GM18873 (cell line): Measurements from ENCODE around the gene CUBN.

ENCODE experiments used
- ATAC-seq: cut with Tn5 transposase; IDR thresholded peaks from one replicate; pipeline ENCODE4 v1.9.1; 2021; ENCODE audit warnings: mild to moderate bottlenecking, moderate library complexity, moderate number of reproducible peaks; ENCODE audit not compliant: unreplicated experiment, low FRiP score

The CUBN gene

DNA sequence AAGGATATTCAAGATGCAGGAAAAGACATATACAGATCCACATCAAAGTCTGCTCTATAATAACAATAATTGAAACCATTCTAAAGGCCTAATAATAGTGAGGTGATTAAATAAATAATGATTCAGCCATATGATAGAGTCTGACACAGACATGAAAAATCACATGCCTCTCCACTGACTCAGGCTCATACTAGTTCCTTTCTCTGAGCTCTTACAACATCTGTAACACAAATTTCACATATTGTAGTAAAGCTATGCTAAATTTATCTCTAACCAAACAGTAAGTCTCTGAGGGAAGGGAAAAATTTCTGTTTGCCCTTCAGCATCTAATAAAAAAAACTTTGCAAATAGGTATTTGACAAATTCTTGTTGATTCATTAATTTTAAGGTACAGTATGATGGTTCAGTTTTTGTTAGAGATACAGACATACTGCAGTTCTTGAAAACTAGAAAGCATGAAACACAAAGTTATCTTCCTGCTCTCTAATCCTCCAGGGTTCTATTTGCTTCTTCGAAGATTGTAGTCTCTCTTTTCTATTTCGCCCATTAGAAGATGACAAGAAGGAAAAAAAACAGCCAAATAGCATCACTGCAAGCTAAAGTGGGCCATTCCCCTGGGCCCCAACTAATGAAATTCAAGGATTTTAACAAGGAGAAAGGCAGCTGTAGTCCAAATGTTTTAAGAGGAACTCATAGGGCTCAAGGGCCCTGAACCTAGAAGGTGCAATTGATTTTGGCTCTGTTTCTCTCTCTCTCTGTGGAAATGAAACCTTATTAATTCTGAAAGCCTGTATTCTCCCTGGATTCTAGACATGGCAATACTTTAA is 53.9 kb downstream of the CUBN start:
- no peak for ATAC-seq

DNA sequence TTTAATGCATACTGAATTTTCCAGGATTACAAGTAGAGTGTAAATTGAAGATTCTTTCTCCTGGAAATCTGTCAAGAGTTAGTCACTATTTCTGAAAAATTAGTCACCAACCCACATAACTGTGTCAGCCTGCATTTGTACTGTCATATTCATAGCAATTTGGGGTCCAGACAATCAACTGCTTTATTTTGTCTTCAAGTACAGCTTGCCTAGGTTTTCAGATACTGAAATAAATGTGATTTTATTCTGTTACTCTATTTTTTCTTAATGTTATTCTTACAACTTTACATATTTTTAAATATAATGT is 55.1 kb downstream of the CUBN start:
- no peak for ATAC-seq

DNA sequence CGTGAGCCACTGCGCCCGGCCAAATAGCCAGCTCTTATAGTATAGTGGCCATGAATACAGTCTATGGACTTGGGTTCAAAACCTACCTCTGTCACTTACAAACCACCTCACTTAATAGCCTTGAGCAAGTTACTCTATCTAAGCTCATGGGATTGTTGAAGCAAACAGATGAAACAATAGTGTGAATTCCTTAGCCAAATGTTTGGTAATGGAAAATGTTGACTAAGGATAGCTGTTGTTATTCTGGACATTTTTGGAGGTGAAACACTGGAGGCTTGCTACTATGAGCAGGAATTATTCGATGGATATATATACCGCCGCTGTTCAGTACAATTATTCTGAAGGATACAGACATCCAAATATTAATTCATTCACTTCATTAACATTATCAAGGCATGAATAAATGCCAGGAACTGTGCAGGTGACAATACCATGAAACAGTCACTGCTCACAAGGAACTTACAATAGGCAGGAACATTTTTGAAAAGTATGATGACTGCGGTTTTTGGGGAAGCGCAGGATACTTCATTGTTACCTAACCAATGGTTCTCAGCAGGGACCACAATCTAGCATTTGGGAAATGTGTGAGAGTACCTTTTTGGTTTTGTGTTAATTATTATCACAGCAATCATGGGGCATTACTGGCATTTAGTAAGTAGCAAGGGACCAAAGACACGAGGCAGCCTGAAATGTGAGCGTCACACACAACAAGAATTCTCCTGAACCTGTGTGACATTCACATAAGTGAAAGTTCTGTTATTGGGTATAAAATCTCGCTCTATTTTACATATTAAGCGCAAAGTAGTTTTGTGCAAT is 55.7 kb downstream of the CUBN start:
- ATAC-seq, result no peak

DNA sequence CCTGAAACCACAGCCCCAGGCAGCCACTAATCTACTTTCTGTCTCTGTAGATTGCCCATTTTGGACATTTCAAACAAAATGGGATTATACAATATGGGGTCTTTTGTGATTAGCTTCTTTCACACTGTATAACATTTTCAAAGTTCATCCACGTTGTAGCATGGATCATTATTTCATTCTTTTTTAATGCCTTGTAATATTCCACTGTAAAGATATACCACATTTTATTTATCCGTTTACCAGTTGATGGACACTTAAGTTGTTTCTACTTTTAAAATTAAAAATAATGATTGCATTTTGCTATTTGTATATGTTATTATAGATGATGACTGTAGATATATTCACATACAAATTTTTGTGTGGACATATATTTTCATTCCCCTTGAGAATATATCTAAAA is 60.7 kb downstream of the CUBN start:
- ATAC-seq, result no peak

DNA sequence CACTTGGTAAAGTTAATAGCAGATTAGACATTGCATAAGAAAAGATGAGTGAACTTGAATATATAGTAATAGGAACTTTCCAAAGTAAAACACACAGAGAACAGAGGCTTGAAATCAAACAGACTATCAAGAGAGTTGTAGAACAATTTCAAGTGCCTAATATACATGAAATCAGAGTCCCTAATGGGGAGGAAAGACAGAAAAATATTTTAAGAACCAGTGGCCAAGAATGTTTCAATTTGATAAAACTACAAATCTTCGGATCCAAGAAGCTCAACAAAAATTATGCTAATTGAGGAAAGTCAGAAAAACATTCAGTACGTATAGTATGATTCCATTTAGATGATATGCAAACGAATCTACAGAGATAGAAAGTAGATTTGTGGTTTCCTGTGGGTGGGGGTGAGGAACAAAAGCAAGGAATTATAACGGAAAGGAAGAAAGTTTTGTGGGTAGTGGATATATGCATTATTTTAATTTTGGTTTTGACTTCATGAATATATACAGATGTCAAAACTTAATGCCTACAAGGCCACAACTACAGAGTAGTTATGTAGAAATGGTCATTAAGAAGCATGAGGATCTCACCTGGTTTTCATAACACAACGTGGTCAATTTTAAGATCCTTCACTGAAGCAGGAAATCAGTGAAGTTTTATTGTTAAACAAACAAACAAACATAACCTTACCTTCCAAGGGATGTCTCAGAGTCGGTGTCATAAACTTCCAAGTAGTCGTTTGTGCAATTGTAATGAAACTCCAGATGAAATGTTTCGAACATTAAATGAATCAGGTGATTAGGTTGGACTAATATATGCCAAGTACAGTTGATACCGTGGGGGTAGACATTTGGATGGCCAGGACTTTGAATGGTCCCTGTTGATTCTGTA is 62.0 kb downstream of the CUBN start:
- ATAC-seq, result no peak

DNA sequence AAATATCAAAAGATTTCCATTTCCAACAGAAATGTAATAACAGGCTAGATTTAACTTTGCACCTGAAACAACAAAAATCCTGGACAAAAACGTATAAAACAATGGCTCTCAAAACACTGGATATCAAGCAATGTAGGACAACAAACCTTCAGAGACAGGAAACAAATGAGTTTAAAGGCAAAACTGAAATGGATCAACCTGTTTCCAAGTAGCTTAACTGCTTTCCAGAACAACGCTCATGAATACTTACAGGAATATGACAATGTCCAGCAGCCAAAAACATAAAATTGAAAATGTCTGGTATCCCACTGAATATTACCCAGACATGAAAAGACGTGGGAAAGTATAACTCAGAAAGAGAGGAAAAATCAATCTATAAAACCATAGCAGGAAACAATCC is 62.8 kb downstream of the CUBN start:
- ATAC-seq, result no peak

DNA sequence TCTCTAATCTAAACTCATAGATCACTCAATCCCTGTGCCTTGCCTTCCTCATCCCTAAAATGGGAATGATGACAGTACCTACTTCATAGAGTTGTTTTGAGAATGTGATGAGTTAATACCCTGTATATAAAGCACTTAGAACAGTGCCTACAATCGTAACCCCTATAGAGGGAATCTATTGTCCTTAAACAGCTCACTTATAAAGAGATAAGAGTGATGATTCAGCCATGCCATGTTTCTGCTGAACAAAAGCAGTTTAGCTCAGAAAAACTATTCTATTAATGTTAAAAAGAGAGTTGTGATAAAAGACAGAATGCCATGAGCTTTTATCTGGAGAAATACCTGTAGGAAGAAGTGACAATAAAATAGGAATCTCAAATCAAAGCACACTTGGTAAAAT is 63.6 kb downstream of the CUBN start:
- no peak for ATAC-seq

DNA sequence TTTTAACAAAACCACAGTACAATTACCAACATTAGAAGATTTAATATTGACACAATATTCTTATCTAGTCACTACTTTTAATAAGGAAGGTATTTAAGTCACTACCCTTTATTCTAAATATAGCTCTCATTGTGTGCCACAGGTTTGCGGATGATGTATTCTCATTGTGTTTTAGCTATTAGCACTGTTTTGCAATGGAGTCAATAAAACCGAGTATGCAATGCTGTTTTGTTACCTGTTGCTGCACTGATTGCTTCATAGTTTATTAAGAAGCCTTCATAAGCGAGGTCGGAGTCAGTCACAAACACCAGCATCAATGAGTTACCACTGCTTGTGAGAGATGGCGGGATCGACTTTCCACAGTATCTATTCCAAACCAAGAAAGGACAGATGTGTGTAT is 64.3 kb downstream of the CUBN start:
- no peak for ATAC-seq

DNA sequence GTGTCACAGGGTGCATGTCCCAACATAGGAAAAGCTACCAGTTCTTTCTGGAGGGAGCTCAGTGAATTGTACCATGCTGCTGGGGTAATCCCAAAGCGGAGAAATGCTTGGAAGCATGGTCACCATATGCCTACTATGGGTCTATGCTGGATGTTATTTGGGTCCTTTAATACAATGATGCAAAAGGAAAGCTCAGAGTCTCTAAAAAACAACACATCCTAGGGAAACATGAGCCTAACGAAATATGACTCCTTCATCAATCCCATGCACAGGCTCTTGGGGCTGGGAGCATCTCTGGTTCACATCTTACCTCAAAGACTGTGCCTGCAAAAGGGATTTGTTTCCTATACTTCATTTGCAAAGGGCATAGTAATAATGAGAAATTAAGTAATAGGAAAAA is 65.2 kb downstream of the CUBN start:
- no peak for ATAC-seq

DNA sequence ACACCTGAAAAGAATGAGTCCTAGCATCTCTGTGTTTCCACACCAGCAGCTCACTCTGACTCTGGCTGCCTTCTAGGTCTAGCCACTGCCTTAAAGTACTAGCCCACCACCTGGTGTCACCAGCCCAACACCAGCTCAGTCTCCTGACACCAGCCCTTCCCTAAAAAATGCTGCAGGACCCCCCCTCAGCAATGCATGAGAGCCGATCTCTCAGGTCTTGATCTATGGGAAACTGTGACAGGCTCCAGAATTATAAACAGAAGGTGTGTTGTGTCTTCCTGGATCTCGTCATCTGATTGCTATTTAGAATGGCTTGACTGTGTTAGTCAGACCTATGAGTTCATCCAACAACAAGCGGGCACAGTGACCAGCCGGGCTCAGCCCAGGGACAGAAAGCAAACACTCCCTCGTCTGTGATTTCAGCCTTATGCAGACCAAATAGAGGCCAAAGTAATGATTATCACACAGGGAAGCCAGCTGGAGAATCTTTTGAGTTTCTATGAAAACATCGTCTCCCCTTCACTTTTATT is 66.6 kb downstream of the CUBN start:
- ATAC-seq, result no peak

DNA sequence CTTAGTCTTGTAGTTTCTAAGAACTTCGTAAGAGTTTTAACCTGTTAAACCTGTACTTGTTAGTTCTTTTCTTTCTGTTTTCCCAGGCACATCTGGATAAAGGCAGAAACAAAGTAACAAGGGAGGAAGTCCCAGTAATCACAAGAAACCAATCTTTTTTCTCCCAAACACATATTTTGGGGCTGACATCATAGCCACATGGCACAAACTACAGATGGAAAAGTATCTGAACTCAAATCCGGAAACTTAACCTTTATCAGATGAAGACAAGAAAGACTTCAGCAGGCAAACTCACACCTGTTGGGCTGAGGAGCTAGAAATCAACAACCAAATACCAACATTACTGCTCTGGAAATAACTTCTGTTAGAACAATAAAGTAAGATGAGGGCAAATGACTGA is 67.1 kb downstream of the CUBN start:
- ATAC-seq, result no peak

DNA sequence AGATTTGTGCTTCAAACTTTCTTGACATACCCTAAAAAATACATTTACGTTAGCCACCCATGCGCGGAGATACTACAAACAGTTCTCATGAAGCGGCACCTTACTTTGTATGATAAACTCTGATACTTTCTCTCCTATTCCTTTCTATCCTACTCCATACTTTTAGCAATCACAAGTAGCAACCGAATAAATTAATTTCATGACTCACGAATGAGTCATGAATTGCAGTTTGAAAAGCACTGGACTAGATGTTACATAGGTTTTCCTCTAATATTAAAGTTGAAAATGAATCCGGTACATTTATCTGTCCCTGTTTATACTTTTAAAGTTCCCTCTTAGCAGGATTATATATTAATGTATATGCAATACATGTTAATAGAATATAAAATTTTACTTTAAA is 67.6 kb downstream of the CUBN start:
- ATAC-seq, result no peak

DNA sequence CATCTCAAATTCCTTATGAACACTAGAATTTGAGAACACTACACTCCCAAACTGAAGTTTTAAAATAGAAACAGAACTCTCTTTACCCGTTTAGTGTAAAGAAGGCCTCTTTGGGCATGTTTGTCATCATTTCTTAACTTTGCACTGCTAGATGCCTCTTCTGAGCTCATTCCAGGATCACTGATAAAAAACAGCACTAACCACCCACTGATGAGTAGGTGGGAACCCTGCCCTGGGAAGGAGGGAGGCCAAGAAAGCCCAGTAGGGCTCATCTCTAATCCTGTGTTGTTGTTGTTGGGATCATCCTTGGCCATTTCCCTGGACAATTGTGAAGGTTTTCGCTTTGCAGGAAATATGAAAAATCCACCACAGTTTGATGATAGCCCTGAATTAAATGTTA is 68.2 kb downstream of the CUBN start:
- ATAC-seq, result no peak

DNA sequence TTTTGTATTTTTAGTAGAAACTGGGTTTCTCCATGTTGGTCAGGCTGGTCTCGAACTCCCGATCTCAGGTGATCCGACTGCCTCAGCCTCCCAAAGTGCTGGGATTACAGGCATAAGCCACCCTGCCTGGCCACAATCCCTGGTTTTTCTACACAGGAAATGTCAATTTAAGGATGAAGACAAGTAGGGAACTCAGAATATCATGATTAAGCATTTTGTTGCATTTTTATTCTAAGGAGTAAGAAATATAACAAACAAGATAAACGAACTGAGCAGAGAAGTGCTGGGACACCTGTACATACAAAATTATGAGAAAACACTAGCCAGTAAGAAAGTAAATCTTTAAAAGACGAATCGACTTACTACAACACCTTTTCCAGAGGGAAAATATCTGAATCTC is 69.3 kb downstream of the CUBN start:
- no peak for ATAC-seq

DNA sequence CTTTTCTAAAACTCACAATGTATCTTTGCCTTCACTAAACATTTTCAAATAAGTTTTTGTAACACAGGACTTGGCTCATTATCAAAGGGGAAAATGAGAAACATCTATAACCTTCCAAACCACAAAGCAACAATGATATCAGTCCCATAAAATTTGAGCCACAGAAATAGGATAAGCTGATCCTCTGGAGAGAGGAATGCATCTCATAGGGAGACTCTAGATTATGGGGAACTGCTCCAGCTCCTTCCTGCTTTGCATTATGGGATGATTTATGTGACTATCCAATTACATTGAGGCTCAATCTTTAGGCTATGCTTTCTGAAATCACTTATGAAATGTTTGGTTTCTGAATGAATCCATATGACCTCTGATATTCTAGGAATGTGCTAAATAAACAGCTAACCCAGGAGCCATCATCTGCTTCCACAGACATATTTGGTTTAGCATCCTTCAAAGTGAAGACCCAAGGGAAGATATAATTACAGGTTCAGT is 70.4 kb downstream of the CUBN start:
- no peak for ATAC-seq

DNA sequence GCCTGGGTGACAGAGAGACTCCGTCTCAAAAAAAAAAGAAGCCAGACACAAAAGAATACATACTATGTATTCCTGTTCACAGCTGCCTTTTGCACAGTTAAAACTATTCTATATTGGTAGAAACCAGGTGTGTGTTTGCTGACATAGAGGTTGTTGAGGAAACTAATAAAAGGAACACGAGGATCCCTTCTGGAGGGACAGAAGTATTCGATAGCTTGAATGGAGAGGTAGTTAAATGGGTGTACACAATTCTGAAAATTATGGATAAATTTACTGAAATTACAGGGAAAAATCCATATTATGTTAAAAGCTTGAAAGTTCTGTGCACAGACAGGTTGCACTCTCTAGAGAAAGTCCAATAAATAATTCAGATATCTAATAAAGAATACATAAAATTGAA is 71.5 kb downstream of the CUBN start:
- ATAC-seq, result no peak

DNA sequence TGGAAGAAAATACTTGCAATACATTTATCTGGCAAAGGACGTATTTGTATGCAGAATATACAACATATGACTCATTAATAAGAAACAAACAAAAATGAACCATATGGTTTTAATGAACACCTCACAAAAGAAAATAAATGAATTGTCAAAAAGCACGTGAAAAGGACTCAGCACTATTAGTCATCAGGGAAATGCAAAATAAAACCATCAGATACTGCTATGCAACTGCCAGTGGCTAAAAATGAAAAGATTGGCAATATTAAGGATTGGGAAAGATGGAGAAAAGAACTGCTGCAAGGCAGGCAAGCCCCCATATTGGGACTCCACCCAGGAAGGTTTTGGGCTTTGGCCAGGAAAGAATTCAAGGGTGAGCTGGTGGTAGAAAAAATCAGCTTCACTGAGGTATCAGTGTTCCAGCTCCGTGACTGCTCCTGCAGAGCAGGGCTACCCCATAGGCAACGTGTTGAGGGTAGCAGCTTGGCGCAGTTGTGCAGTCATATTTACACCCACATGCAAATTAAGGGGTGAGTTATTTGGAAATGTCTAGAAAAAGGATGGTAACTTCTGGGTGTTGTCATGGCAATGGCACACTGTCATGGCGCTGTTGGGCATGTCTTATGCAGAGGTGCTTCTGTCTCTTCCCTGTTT is 72.7 kb downstream of the CUBN start:
- no peak for ATAC-seq

DNA sequence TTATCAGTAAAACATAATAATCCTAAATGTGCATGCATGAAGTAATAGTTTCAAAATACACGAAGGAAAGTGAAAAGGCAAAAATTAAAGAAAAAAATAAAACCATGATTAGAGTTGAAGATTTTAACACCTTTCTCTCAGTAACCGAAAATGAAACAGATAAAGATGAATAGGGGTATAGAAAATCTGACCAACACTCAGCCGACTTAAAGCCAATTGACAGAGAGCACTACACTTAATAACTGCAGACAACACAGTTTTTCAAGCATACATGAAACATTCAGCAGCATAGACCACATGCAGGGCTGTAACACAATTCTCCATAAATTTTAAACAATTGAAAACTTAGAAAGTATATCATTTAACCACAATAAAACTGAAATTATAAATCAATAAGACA is 76.1 kb downstream of the CUBN start:
- ATAC-seq, result no peak

DNA sequence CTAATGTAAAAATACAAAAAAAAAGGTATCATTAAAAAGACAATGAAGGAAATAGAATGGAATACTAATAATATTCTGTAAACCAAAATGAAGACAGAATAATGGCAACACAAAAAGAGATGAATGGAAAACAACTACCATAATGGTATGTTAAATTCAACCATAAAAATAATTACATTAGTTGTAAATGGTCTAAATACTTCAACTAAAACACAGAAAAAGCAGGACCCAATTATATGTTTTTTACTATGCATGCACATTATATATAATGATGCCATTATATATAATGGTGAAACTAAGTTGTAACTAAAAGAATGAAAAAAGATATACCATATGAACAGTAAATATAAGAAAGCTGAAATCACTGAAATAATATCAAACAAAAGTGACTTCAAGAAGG is 76.5 kb downstream of the CUBN start:
- ATAC-seq, result no peak

DNA sequence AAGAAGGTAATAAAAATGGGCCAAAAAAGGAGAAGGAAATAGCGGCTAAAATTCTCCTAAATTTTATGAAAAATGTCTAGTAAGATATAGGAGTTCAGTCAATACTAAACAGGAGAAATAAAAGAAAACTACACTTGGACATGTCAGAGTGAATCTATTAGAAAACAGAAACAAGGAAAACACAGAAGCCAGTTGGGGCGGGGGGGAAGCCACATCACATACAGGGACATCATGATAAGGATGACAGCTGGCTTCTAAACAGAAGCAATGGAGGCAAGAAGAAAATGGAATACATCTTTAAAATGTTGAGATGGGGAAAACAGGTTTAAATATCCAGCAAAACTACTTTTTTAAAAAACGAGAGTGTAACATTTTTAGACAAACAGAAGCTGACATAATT is 77.8 kb downstream of the CUBN start:
- ATAC-seq, result no peak
